DMS53 treated with DMSO at 0.1 percent for 48 hours (cell line): ENCODE data around the gene C6orf52.
"Not testable (repeated sequence)": the region's sequence is repeated elsewhere in the genome, so short reads cannot be mapped to it uniquely, and the experiment has no call there.

ENCODE experiments used
- DNase-seq: peaks from one replicate; lab custom pipeline; 2025; ENCODE audit not compliant: unreplicated experiment; lab: John Stamatoyannopoulos, UW

The C6orf52 gene

DNA sequence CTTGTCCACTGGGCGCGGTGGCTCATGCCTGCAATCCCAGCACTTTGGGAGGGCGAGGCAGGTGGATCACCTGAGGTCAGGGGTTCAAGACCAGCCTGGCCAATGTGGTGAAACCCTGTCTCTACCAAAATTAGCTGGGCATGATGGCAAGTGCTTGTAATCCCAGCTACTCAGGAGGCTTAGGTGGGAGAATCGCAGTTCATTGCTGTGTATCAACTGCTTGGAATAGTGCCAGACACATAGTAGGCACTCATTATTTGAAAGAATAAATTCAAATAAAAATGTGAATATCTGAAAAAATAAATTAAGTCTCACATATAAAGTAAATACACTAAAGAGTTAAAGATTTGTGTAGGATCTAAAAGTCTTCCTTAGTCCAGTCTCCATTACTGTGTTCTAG is 2.2 kb upstream of the C6orf52 start:
- no peak for DNase-seq

DNA sequence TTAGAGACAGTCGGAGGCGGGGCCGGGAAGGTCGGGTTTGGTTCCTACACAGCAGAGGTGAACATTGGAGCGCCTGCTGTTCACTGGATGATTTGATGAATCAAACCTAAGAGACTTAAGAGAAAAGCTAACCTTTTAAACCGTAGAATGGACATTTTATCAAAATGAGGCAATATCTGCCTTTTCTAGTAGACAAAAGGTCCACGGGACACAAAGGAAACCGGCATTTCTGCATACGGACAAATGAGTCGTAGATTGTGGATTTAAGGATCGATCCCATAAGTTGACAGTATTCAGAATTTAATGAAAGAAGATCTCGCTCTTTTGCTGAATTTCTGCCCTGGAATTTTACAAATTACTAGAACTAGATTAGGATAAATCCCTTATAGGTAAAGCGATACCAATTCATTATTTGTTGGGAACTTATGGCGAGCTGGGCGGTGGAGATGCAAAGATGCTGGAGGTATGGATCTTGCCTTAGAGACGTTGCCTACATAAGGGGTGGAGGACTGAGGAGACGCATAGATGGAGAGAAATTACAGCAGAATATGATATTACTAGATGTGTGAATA is 756 bp upstream of the C6orf52 start:
- no peak for DNase-seq

DNA sequence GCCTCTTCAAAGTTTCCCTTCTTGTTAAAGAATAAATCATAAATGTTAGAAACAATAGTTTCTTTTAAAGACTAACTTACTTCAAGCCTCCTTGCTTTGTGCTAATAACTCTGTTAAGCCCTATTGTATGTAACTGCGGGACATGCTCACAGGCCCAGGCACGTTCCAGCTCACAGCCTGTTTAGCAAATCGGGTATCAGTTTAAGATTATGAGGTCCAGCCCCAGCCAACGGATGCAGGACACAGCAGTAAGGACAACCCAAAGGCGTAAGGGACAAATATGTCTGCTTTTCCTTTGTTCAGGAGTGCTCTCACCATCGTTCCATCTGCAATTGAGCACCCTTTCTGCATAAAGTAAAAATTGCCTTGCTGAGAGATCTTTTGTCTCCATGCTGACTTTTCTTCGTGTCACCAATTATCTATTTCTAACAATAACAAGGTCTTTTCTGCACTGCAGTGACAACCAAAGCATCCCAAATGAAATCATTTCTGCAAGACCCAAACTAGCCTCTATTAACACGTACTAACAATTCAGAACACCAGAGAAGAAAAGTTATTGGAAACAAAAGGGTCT is 1.4 kb downstream of the C6orf52 start:
- no peak for DNase-seq

- peak; percentile 11 for DNase-seq
These were observed 3.6 kb downstream of the C6orf52 start for GRCh38 chr6:10690651-10691445.

DNA sequence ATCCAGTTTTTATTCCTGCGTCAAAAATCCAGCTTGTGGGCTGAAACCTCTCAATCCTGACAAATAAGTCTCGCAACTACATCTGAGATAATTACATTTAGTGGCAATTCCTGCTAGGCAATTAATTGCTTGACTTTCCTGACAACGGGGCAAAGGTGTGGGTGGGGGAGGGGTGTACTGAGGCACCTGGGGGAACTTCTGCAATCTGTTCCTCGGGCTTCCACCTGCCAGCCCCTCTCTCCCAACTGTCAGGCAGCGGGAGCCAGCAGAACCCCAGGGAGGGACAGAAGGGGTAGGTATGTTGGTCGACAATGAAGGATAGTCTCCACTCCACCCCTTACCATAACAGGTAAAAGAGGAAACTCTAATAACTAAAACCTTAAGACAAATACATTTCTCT is 6.8 kb downstream of the C6orf52 start:
- DNase-seq: no peak

DNA sequence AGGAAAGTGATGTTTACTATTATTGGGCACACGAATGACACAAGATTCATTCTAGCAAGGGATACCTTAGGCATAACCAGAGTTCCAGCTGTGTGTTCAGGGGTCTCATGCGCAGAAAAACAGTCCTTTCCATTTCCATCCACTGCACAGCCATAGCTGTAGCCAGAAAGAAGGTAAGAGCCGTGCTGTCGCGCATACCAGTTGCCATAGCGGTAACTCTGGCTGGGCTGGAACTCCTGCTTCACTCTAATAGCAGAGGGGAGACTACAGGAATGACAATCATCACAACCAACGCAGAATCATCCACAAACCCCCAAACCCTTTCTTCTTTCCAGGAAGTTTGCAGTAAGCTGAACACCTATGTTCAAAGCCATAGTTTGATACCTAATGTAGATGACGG is 7.5 kb downstream of the C6orf52 start:
- no peak for DNase-seq

- DNase-seq: no peak
These were observed 9.1 kb downstream of the C6orf52 start for GRCh38 chr6:10685092-10685915.

DNA sequence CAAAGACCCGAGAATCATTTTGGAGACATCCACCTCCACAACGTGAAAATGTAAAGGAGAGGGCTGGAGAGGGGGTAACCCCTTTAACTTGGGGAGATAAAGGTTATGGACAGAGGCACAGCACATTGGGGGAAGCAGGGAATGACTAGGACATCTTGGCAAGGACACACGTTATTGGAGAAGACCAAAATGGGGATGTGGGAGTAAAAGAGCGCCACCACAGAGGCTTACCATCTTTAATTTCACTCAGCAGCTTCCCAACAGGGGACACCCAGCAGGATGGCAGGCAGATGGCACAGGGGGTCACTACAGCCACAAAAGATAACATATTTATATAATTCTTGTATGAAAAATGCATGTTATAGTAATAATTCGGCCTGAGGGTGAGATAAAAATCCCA is 9.8 kb downstream of the C6orf52 start:
- DNase-seq: no peak

DNA sequence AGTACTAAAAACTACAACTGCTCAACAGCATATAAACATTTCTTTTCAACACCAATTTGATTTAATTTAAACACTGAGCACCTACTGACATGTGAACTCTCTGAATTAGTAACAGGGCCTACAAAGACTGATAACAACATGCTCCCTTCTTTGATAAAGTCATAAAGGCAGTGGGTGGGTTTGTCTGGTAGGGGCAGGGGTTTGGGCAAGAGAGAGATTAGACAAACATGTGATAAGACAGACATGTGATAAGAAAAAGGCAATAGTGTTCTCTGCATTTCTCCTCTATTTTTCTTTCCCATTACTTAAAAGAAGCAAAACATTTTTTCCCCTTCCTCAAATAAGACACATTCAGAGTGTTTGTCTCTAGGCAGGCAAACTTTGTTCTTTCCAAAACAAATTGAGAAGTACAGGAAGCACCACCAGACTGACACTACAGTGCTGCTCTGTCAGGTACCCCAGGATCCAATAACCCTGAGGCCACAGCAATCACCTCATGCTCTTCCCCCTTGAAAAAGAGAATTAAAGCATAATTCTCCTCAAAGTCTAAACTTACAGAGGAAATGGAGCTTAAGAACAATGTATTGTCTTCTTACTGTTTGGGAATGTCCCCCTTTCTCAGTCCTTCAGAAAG is 11.9 kb downstream of the C6orf52 start:
- no peak for DNase-seq

- DNase-seq: no peak
These were observed 12.6 kb downstream of the C6orf52 start for GRCh38 chr6:10681795-10682194.

- DNase-seq: no peak
These were observed 16.0 kb downstream of the C6orf52 start for GRCh38 chr6:10678456-10678855.

DNA sequence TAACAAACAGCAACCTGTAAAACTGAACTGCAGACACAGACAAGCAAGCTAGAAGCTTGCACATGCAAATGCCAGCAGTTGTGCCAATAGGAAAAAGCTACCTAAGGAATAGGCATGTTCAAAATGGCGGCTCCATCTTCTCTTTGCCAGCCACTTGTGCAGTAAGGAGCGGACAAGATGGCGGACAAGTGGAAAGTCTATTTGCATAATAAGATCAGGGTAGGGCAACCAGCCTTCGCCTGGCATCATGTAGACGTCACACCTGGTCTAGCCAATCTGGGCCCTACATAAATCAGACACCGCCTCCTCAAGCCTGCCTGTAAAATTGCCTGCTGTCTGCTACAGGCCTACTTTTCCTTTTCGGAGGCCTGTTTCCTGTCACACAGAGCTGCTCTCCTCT is 18.0 kb downstream of the C6orf52 start:
- DNase-seq: no peak

DNA sequence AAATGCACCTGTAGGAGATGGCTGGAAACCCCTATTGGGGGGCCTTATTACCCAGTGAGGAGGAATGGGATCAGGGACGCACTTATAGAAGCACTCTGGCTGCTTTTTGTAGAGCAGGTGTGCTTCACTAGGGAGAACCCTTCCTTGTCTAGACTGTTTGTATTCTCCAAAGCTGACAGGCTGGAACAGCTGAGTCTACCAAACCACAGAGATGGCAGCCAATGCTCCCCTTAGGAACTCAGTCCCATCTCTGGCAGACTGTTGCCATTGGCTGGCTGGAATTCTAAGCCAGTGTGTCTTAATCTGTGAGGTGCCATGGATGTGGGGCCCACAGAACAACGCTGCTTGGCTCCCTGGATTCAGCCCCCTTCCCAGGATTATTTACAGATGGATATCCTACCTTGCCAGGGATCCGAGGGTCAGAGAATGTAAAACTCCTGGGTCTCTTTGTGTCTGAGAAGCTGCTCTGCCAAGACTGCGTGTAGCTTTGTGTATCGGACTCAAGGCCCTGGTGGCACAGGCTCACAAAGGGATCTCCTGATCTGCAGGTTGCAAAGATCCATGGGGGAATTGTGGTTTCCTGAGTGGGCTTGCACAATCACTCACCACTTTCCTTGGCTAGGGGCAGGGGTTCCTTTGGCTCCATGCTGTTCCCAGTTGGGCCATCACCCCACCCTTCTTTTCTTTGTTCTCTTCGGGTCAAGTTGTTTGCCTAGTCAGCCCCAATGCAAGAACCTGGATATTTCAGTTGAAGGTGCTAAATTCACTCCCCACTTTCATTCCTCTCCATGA is 26.1 kb downstream of the C6orf52 start:
- DNase-seq: no peak

DNA sequence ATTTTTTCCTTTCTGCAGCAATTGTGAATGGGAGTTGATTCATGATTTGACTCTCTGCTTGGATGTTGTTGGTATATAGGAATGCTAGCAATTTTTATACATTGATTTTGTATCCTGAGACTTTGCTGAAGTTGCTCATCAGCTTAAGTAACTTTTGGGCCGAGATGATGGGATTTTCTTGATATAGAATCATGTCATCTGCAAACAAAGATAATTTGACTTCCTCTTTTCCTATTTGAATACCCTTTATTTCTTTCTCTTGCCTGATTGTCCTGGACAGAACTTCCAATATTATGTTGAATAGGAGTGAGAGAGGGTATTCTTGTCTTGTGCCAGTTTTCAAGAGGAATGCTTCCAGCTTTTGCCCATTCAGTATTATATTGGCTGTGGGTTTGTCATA is 28.8 kb downstream of the C6orf52 start:
- not testable (repeated sequence) for DNase-seq

- DNase-seq: no peak
These were observed 31.7 kb downstream of the C6orf52 start for GRCh38 chr6:10662742-10663141.

DNA sequence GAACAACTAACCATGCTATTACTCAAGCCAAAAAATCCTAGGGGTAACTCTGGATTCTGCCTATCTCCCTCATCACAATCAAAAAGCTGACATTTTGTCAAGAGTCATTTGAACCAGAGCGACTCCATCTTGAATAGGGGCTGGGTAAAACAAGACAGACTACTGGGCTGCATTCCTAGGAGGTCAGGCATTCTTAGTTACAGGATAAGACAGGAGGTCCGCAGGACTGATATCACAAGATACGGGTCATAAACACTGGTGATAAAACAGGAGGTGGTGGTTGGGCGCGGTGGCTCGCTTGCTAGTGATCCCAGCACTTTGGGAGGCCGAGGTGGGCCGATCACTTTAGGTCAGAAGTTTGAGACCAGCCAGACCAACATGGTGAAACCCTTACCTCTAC is 32.2 kb downstream of the C6orf52 start:
- no peak for DNase-seq

- not testable (repeated sequence) for DNase-seq
These were observed 33.8 kb downstream of the C6orf52 start for GRCh38 chr6:10660431-10661191.

DNA sequence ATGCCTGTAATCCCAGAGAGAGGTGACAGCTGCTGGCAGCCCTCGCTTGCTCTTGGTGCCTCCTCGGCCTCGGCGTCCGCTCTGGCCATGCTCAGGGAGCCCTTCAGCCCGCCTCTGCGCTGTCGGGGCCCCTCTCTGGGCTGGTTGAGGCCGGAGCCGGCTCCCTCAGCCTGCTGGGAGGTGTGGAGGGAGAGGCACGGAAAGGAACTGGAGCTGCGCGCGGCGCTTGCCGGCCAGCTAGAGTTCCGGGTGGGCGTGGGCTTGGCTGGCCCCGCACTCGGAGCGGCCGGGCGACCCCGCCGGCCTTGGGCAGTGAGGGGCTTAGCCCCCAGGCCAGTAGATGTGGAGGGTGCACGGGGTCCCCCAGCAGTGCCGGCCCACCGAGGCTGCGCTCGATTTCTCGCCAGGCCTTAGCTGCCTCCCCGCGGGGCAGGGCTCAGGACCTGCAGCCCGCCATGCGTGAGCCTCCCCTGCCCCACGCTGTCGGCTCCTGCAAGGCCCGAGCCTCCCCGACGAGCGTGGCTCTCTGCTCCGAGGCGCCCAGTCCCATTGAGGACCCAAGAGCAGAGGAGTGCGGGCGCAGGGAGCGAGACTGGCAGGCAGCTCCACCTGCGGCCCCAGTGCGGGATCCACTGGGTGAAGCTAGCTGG is 34.6 kb downstream of the C6orf52 start:
- DNase-seq: peak; percentile 29
